GM23338 (cell line): Measurements from ENCODE around the gene SNX15. TPM values are rescaled to one million over a fixed set of nuclear protein-coding genes. Genes with fewer than 3 reads are reported as not detected.

Experiments used
- ATAC-seq: fragments of 200-7000 bp; cut with Tn5 transposase; 3 replicates; pipeline ENCODE4 v1.9.1; 2020
- DNase-seq: peaks from one replicate; pipeline ENCODE4 v3.0.0-alpha.2; 2015; ENCODE audit warnings: low spot score
- H2AFZ ChIP-seq: fragments of 200-600 bp; sonication (generic); 2 replicates; pipeline ENCODE4 v1.8.0; 2016; ENCODE audit warnings: antibody characterized with exemption, mild to moderate bottlenecking, moderate library complexity
- H3F3A ChIP-seq: fragments of 200-600 bp; sonication (generic); replicated peaks from 2 replicates; pipeline ENCODE4 v1.8.0; 2017; ENCODE audit warnings: antibody characterized with exemption, mixed run types, low read depth
- H3K27ac ChIP-seq: fragments of 200-600 bp; sonication (generic); 2 replicates; pipeline ENCODE4 v1.6.1; 2016; ENCODE audit warnings: low read depth
- H3K27me3 ChIP-seq: fragments of 200-600 bp; sonication (generic); 2 replicates; pipeline ENCODE4 v1.8.0; 2016; ENCODE audit warnings: mild to moderate bottlenecking, mixed run types, moderate library complexity; ENCODE audit not compliant: insufficient read depth
- H3K36me3 ChIP-seq: fragments of 200-600 bp; sonication (generic); 2 replicates; pipeline ENCODE4 v1.8.0; 2016; ENCODE audit warnings: mild to moderate bottlenecking; ENCODE audit not compliant: insufficient read depth
- H3K4me1 ChIP-seq: fragments of 200-600 bp; sonication (generic); 2 replicates; pipeline ENCODE4 v1.8.0; 2016; ENCODE audit warnings: mild to moderate bottlenecking, moderate library complexity; ENCODE audit not compliant: insufficient read depth
- H3K4me2 ChIP-seq: fragments of 200-600 bp; sonication (generic); 2 replicates; pipeline ENCODE4 v1.7.1; 2017; ENCODE audit warnings: mixed run types
- H3K4me3 ChIP-seq: fragments of 200-600 bp; sonication (generic); 2 replicates; pipeline ENCODE4 v1.6.1; 2016; ENCODE audit warnings: mixed run types
- H3K79me2 ChIP-seq: fragments of 200-600 bp; sonication (generic); replicated peaks from 2 replicates; pipeline ENCODE4 v1.8.0; 2017; ENCODE audit warnings: mild to moderate bottlenecking; ENCODE audit not compliant: insufficient read depth
- H3K9me2 ChIP-seq: fragments of 200-600 bp; sonication (generic); 2 replicates; pipeline ENCODE4 v1.8.0; 2017; ENCODE audit not compliant: insufficient read depth
- H4K20me1 ChIP-seq: fragments of 200-600 bp; sonication (generic); replicated peaks from 2 replicates; pipeline ENCODE4 v1.8.0; 2017; ENCODE audit warnings: mild to moderate bottlenecking; ENCODE audit not compliant: insufficient read depth
- H3K27ac Mint-ChIP-seq: 2 replicates; pipeline ENCODE4 v1.8.0; 2020; ENCODE audit warnings: inconsistent platforms, mild to moderate bottlenecking, moderate library complexity, mixed read lengths
- H3K27me3 Mint-ChIP-seq: 3 replicates; pipeline ENCODE4 v1.8.0; 2022; ENCODE audit warnings: low read depth, mild to moderate bottlenecking, moderate library complexity, mixed read lengths, inconsistent platforms; ENCODE audit not compliant: insufficient read depth, poor library complexity
- H3K36me3 Mint-ChIP-seq: 3 replicates; pipeline ENCODE4 v1.8.0; 2021; ENCODE audit warnings: low read depth, mild to moderate bottlenecking, inconsistent platforms, moderate library complexity, mixed read lengths
- H3K4me1 Mint-ChIP-seq: 3 replicates; pipeline ENCODE4 v1.8.0; 2020; ENCODE audit warnings: mild to moderate bottlenecking, inconsistent platforms, mixed read lengths
- H3K4me3 Mint-ChIP-seq: 3 replicates; pipeline ENCODE4 v1.8.0; 2021; ENCODE audit warnings: moderate library complexity, mild to moderate bottlenecking, inconsistent platforms, mixed read lengths
- H3K9me3 Mint-ChIP-seq: 3 replicates; pipeline ENCODE4 v1.8.0; 2020; ENCODE audit warnings: moderate library complexity, mild to moderate bottlenecking, inconsistent platforms, mixed read lengths
- CTCF ChIP-seq, 2 experiments: fragments of 200-600 bp in 1 of 2; sonication (generic) in 1 of 2; conservative IDR thresholded peaks; 2 replicates each; pipeline versions ENCODE4 v1.5.1 to v1.6.1; 2016 to 2017; ENCODE audit warnings: antibody characterized with exemption in 2 of 2, low read depth in 2 of 2, mild to moderate bottlenecking in 2 of 2, moderate library complexity in 1 of 2
- ETS1 ChIP-seq: IDR thresholded peaks from 2 replicates; pipeline ENCODE4 v1.6.1; 2016; ENCODE audit warnings: antibody characterized with exemption
- JUNB ChIP-seq: IDR thresholded peaks from one replicate; pipeline ENCODE4 v1.6.1; 2016; ENCODE audit warnings: antibody characterized with exemption; ENCODE audit not compliant: unreplicated experiment
- NANOG ChIP-seq: IDR thresholded peaks from 2 replicates; pipeline ENCODE4 v1.6.1; 2016; ENCODE audit warnings: antibody characterized with exemption, borderline replicate concordance
- POLR2AphosphoS5 ChIP-seq: IDR thresholded peaks from 2 replicates; pipeline ENCODE4 v1.6.1; 2016; ENCODE audit warnings: antibody characterized with exemption, low read depth
- STAT1 ChIP-seq: IDR thresholded peaks from one replicate; pipeline ENCODE4 v1.6.1; 2016; ENCODE audit warnings: antibody characterized with exemption; ENCODE audit not compliant: unreplicated experiment
- ZNF331 ChIP-seq: fragments of 250-450 bp; sonication (Bioruptor Pico); IDR thresholded peaks from 2 replicates; pipeline ENCODE4 v1.5.0; 2020; ENCODE audit warnings: low read depth, mild to moderate bottlenecking, moderate library complexity
- polyA plus RNA-seq: library from polyadenylated mRNA; unstranded; fragments of >200 nt; fragmentation: Nextera tagmentation; extraction: Ambion mirVana; gene quantifications from 2 replicates; pipeline ENCODE4 v1.2.1, GENCODE V29; 2016
- total RNA-seq: library from RNA; depleted of rRNA; stranded (reverse); fragments of >200 nt; shearing (Covaris generic); gene quantifications from 2 replicates; pipeline ENCODE4 v1.2.3, GENCODE V29; 2014
- TF ChIP-seq, protein P1 (sequence below): fragments of 250-450 bp; sonication (Bioruptor Pico); IDR thresholded peaks from 2 replicates; pipeline ENCODE4 v1.5.0; 2020; ENCODE audit warnings: mild to moderate bottlenecking, moderate library complexity

The SNX15 gene
- total and polyA plus RNA-seq, 2 experiments from 2014 or later: 13.0 to 21.4 TPM

DNA sequence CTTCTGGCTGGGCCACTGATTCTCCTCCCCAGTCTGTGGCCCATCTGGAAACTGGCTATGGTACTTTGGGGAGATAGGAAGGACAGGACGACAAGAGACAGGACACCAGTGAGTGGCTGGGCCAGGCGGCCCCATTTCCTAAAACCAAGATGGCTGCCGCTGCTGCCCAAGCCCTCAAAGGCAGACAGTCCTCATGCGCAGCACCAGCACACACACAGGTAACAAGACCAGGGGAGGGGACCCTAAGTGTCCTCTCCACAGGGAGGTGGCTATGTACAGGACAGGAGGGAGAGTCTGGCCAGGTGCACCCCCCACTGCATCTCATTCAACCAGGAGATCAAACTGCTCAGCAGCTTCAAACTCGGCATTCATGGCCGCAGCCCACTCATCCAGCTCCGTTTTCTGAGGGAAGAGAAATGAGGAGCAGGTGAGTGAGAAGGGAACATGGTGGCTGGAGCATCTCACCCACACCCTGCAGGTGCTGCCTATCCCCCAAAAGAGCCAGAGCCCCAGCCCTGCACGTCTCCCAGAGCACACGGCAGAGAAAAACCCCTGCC, 51.6 kb downstream of the SNX15 start:
- no peak overlapping the region for H3K4me3 ChIP-seq
- ATAC-seq: no peak
- peaks cover 5% of the 10 kb centered on the region for H3K27me3 Mint-ChIP-seq
- peaks cover 45% of the 10 kb centered on the region for H4K20me1 ChIP-seq
- H3K4me1 ChIP-seq: peaks cover 8% of the 10 kb centered on the region; the same call in 1 of the 2 replicates
- no peak overlapping the region; the same call in 2 of the 3 replicates for H3K4me3 Mint-ChIP-seq
- H3K36me3 Mint-ChIP-seq: peaks cover 69% of the 10 kb centered on the region
- no peaks in the 10 kb centered on the region for H3K27me3 ChIP-seq
- H3F3A ChIP-seq: peaks cover 29% of the 10 kb centered on the region; the same call in 1 of the 2 replicates
- no peak overlapping the region for H3K4me2 ChIP-seq
- H3K9me2 ChIP-seq: no peaks in the 10 kb centered on the region
- H3K36me3 ChIP-seq: peaks cover 16% of the 10 kb centered on the region
- TF ChIP-seq STAT1 (no peak), ZNF331 (CRISPR knock-in tag) (no peak), ETS1 (no peak), CTCF (conservative IDR thresholded peaks at IDR 0.05; ENCODE audit: low read depth in 2 of 2) (no peak), NANOG (no peak), JUNB (no peak), POLR2AphosphoS5 (no peak)
- TF ChIP-seq, protein P1, sequence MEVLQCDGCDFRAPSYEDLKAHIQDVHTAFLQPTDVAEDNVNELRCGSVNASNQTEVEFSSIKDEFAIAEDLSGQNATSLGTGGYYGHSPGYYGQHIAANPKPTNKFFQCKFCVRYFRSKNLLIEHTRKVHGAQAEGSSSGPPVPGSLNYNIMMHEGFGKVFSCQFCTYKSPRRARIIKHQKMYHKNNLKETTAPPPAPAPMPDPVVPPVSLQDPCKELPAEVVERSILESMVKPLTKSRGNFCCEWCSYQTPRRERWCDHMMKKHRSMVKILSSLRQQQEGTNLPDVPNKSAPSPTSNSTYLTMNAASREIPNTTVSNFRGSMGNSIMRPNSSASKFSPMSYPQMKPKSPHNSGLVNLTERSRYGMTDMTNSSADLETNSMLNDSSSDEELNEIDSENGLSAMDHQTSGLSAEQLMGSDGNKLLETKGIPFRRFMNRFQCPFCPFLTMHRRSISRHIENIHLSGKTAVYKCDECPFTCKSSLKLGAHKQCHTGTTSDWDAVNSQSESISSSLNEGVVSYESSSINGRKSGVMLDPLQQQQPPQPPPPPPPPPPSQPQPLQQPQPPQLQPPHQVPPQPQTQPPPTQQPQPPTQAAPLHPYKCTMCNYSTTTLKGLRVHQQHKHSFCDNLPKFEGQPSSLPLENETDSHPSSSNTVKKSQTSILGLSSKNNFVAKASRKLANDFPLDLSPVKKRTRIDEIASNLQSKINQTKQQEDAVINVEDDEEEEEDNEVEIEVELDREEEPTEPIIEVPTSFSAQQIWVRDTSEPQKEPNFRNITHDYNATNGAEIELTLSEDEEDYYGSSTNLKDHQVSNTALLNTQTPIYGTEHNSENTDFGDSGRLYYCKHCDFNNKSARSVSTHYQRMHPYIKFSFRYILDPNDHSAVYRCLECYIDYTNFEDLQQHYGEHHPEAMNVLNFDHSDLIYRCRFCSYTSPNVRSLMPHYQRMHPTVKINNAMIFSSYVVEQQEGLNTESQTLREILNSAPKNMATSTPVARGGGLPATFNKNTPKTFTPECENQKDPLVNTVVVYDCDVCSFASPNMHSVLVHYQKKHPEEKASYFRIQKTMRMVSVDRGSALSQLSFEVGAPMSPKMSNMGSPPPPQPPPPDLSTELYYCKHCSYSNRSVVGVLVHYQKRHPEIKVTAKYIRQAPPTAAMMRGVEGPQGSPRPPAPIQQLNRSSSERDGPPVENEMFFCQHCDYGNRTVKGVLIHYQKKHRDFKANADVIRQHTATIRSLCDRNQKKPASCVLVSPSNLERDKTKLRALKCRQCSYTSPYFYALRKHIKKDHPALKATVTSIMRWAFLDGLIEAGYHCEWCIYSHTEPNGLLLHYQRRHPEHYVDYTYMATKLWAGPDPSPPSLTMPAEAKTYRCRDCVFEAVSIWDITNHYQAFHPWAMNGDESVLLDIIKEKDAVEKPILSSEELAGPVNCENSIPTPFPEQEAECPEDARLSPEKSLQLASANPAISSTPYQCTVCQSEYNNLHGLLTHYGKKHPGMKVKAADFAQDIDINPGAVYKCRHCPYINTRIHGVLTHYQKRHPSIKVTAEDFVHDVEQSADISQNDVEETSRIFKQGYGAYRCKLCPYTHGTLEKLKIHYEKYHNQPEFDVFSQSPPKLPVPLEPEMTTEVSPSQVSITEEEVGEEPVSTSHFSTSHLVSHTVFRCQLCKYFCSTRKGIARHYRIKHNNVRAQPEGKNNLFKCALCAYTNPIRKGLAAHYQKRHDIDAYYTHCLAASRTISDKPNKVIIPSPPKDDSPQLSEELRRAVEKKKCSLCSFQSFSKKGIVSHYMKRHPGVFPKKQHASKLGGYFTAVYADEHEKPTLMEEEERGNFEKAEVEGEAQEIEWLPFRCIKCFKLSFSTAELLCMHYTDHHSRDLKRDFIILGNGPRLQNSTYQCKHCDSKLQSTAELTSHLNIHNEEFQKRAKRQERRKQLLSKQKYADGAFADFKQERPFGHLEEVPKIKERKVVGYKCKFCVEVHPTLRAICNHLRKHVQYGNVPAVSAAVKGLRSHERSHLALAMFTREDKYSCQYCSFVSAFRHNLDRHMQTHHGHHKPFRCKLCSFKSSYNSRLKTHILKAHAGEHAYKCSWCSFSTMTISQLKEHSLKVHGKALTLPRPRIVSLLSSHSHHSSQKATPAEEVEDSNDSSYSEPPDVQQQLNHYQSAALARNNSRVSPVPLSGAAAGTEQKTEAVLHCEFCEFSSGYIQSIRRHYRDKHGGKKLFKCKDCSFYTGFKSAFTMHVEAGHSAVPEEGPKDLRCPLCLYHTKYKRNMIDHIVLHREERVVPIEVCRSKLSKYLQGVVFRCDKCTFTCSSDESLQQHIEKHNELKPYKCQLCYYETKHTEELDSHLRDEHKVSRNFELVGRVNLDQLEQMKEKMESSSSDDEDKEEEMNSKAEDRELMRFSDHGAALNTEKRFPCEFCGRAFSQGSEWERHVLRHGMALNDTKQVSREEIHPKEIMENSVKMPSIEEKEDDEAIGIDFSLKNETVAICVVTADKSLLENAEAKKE: no peak
- peaks cover 57% of the 10 kb centered on the region for H3K79me2 ChIP-seq
- H2AFZ ChIP-seq: no peak overlapping the region
- no peak overlapping the region for H3K27ac Mint-ChIP-seq
- H3K4me1 Mint-ChIP-seq: peaks cover 24% of the 10 kb centered on the region
- no peak for DNase-seq
- peak overlapping the region; percentile 74; the same call in 1 of the 2 replicates for H3K27ac ChIP-seq
- no peaks in the 10 kb centered on the region; the same call in 2 of the 3 replicates for H3K9me3 Mint-ChIP-seq
